ENCODE measurements around the gene C2CD3. TPM values are rescaled to one million over a fixed set of nuclear protein-coding genes. Genes with fewer than 3 reads are reported as not detected.
"Not testable (repeated sequence)": the region's sequence is repeated elsewhere in the genome, so short reads cannot be mapped to it uniquely, and the experiment has no call there.

Gene C2CD3
- total RNA-seq, 2 donors from 2014 or later = 35.3 to 37.9 TPM

GRCh38 chr11:74141908-74142307 is 28.9 kb downstream of the C2CD3 start:
- no peaks in the 10 kb centered on the region for H3K27me3 Mint-ChIP-seq
- ATAC-seq (replicated peaks) = no peak
- peaks cover 33% of the 10 kb centered on the region for H3K36me3 Mint-ChIP-seq (ENCODE audit: low read depth)
- H3K4me1 Mint-ChIP-seq = peaks cover 4% of the 10 kb centered on the region
- no peaks in the 10 kb centered on the region for H3K9me3 Mint-ChIP-seq
- no peak overlapping the region for H3K27ac Mint-ChIP-seq
- H3K4me3 Mint-ChIP-seq = no peak overlapping the region

- no peak for ATAC-seq (replicated peaks)
- H3K27ac Mint-ChIP-seq = no peak overlapping the region
- peaks cover 39% of the 10 kb centered on the region for H3K36me3 Mint-ChIP-seq (ENCODE audit: low read depth)
- no peak overlapping the region for H3K4me3 Mint-ChIP-seq
- H3K27me3 Mint-ChIP-seq = no peaks in the 10 kb centered on the region
- H3K4me1 Mint-ChIP-seq = peaks cover 4% of the 10 kb centered on the region
- no peaks in the 10 kb centered on the region for H3K9me3 Mint-ChIP-seq
These were observed 29.5 kb downstream of the C2CD3 start for GRCh38 chr11:74141241-74141695.

- H3K27me3 Mint-ChIP-seq; H3K9me3 Mint-ChIP-seq; H3K4me1 Mint-ChIP-seq; H3K4me3 Mint-ChIP-seq; ATAC-seq (replicated peaks); H3K27ac Mint-ChIP-seq: not testable (repeated sequence)
- H3K36me3 Mint-ChIP-seq (ENCODE audit: low read depth) = peaks cover 43% of the 10 kb centered on the region
These were observed 30.8 kb downstream of the C2CD3 start for GRCh38 chr11:74139919-74140431.

GRCh38 chr11:74139151-74139918 is 31.5 kb downstream of the C2CD3 start:
- no peaks in the 10 kb centered on the region for H3K9me3 Mint-ChIP-seq
- H3K36me3 Mint-ChIP-seq (ENCODE audit: low read depth) = peaks cover 47% of the 10 kb centered on the region
- H3K27me3 Mint-ChIP-seq = no peaks in the 10 kb centered on the region
- H3K4me3 Mint-ChIP-seq = no peak overlapping the region
- no peak for ATAC-seq (replicated peaks)
- peaks cover 4% of the 10 kb centered on the region for H3K4me1 Mint-ChIP-seq
- H3K27ac Mint-ChIP-seq = no peak overlapping the region

GRCh38 chr11:74138572-74138971 is 32.2 kb downstream of the C2CD3 start:
- H3K4me3 Mint-ChIP-seq = no peak overlapping the region
- peaks cover 4% of the 10 kb centered on the region for H3K4me1 Mint-ChIP-seq
- H3K36me3 Mint-ChIP-seq (ENCODE audit: low read depth) = peaks cover 53% of the 10 kb centered on the region
- ATAC-seq (replicated peaks) = no peak
- no peak overlapping the region for H3K27ac Mint-ChIP-seq
- H3K27me3 Mint-ChIP-seq = no peaks in the 10 kb centered on the region
- H3K9me3 Mint-ChIP-seq = no peaks in the 10 kb centered on the region

- Mint-ChIP-seq H3K36me3 (ENCODE audit: low read depth) (peaks cover 58% of the 10 kb centered on the region), H3K4me3 (no peak overlapping the region), H3K9me3 (no peaks in the 10 kb centered on the region), H3K27ac (no peak overlapping the region), H3K4me1 (peaks cover 3% of the 10 kb centered on the region), H3K27me3 (no peaks in the 10 kb centered on the region)
- no peak for ATAC-seq (replicated peaks)
These were observed 32.8 kb downstream of the C2CD3 start for GRCh38 chr11:74138021-74138420.

GRCh38 chr11:74135127-74135840 is 35.5 kb downstream of the C2CD3 start:
- H3K27ac Mint-ChIP-seq = peak overlapping the region; percentile 10
- no peaks in the 10 kb centered on the region for H3K4me1 Mint-ChIP-seq
- no peak overlapping the region for H3K4me3 Mint-ChIP-seq
- no peak for ATAC-seq (replicated peaks)
- peaks cover 85% of the 10 kb centered on the region for H3K36me3 Mint-ChIP-seq (ENCODE audit: low read depth)
- no peaks in the 10 kb centered on the region for H3K9me3 Mint-ChIP-seq
- no peaks in the 10 kb centered on the region for H3K27me3 Mint-ChIP-seq

- no peaks in the 10 kb centered on the region for H3K27me3 Mint-ChIP-seq
- ATAC-seq (replicated peaks) = no peak
- H3K27ac Mint-ChIP-seq = peak overlapping the region; percentile 10
- H3K4me1 Mint-ChIP-seq = no peaks in the 10 kb centered on the region
- H3K4me3 Mint-ChIP-seq = no peak overlapping the region
- H3K9me3 Mint-ChIP-seq = no peaks in the 10 kb centered on the region
- H3K36me3 Mint-ChIP-seq (ENCODE audit: low read depth) = peaks cover 90% of the 10 kb centered on the region
These were observed 36.1 kb downstream of the C2CD3 start for GRCh38 chr11:74134661-74135060.

GRCh38 chr11:74133436-74133835 is 37.4 kb downstream of the C2CD3 start:
- H3K4me3 Mint-ChIP-seq = no peak overlapping the region
- ATAC-seq (replicated peaks) = no peak
- peaks cover 79% of the 10 kb centered on the region for H3K36me3 Mint-ChIP-seq (ENCODE audit: low read depth)
- H3K4me1 Mint-ChIP-seq = no peaks in the 10 kb centered on the region
- H3K27me3 Mint-ChIP-seq = no peaks in the 10 kb centered on the region
- H3K9me3 Mint-ChIP-seq = no peaks in the 10 kb centered on the region
- no peak overlapping the region for H3K27ac Mint-ChIP-seq

- H3K9me3 Mint-ChIP-seq = no peaks in the 10 kb centered on the region
- H3K36me3 Mint-ChIP-seq (ENCODE audit: low read depth) = peaks cover 73% of the 10 kb centered on the region
- no peaks in the 10 kb centered on the region for H3K4me1 Mint-ChIP-seq
- no peaks in the 10 kb centered on the region for H3K27me3 Mint-ChIP-seq
- no peak overlapping the region for H3K4me3 Mint-ChIP-seq
- ATAC-seq (replicated peaks) = no peak
- no peak overlapping the region for H3K27ac Mint-ChIP-seq
These were observed 38.0 kb downstream of the C2CD3 start for GRCh38 chr11:74132833-74133232.

GRCh38 chr11:74129121-74129520 is 41.7 kb downstream of the C2CD3 start:
- H3K27me3 Mint-ChIP-seq, H3K9me3 Mint-ChIP-seq: not testable (repeated sequence)

GRCh38 chr11:74123008-74123448 is 47.8 kb downstream of the C2CD3 start:
- H3K27ac Mint-ChIP-seq = no peak overlapping the region
- ATAC-seq (replicated peaks) = no peak
- H3K4me3 Mint-ChIP-seq = no peak overlapping the region
- peaks cover 3% of the 10 kb centered on the region for H3K9me3 Mint-ChIP-seq
- no peaks in the 10 kb centered on the region for H3K27me3 Mint-ChIP-seq
- H3K36me3 Mint-ChIP-seq (ENCODE audit: low read depth) = peaks cover 26% of the 10 kb centered on the region
- H3K4me1 Mint-ChIP-seq = no peaks in the 10 kb centered on the region

More at GRCh38 chr11:74129121-74129520, 41.7 kb downstream of the C2CD3 start:
- not testable (repeated sequence) for H3K4me3 Mint-ChIP-seq; H3K27ac Mint-ChIP-seq; ATAC-seq (replicated peaks); H3K4me1 Mint-ChIP-seq
- H3K36me3 Mint-ChIP-seq (ENCODE audit: low read depth) = peaks cover 43% of the 10 kb centered on the region

- ATAC-seq (replicated peaks) = no peak
- Mint-ChIP-seq H3K4me1 (no peaks in the 10 kb centered on the region), H3K27ac (no peak overlapping the region), H3K9me3 (peaks cover 3% of the 10 kb centered on the region), H3K36me3 (ENCODE audit: low read depth) (peaks cover 36% of the 10 kb centered on the region), H3K27me3 (no peaks in the 10 kb centered on the region), H3K4me3 (no peak overlapping the region)
These were observed 49.0 kb downstream of the C2CD3 start for GRCh38 chr11:74121804-74122203.

- H3K36me3 Mint-ChIP-seq (ENCODE audit: low read depth) = peaks cover 49% of the 10 kb centered on the region
- H3K9me3 Mint-ChIP-seq = not testable (repeated sequence)
These were observed 50.4 kb downstream of the C2CD3 start for GRCh38 chr11:74120260-74121035.

More at GRCh38 chr11:74120260-74121035, 50.4 kb downstream of the C2CD3 start:
- H3K4me3 Mint-ChIP-seq; H3K4me1 Mint-ChIP-seq; H3K27ac Mint-ChIP-seq; H3K27me3 Mint-ChIP-seq; ATAC-seq (replicated peaks): not testable (repeated sequence)
